ENCODE measurements around the gene ADAMTS8.
"Not testable (repeated sequence)": the region's sequence is repeated elsewhere in the genome, so short reads cannot be mapped to it uniquely, and the experiment has no call there.

Gene ADAMTS8

GRCh38 chr11:130439160-130439519 is 10.7 kb upstream of the ADAMTS8 start:
- no peak for DNase-seq (ENCODE audit: low read depth, low spot score)

- DNase-seq (ENCODE audit: low read depth, low spot score) = not testable (repeated sequence)
These were observed 10.2 kb upstream of the ADAMTS8 start for GRCh38 chr11:130438401-130439159.

GRCh38 chr11:130437848-130438247 is 9.4 kb upstream of the ADAMTS8 start:
- no peak for DNase-seq (ENCODE audit: low read depth, low spot score)

GRCh38 chr11:130436171-130436570 is 7.8 kb upstream of the ADAMTS8 start:
- no peak for DNase-seq (ENCODE audit: low read depth, low spot score)

- no peak for DNase-seq (ENCODE audit: low read depth, low spot score)
These were observed 7.3 kb upstream of the ADAMTS8 start for GRCh38 chr11:130435671-130436070.

- peak; percentile 71 for DNase-seq (ENCODE audit: low read depth, low spot score)
These were observed 6.3 kb upstream of the ADAMTS8 start for GRCh38 chr11:130434521-130435223.

GRCh38 chr11:130433357-130433756 is 4.9 kb upstream of the ADAMTS8 start:
- DNase-seq (ENCODE audit: low read depth, low spot score) = no peak

GRCh38 chr11:130431801-130432200 is 3.4 kb upstream of the ADAMTS8 start:
- DNase-seq (ENCODE audit: low read depth, low spot score) = no peak

- peak; percentile 57 for DNase-seq (ENCODE audit: low read depth, low spot score)
These were observed 2.9 kb upstream of the ADAMTS8 start for GRCh38 chr11:130431331-130431773.

- DNase-seq (ENCODE audit: low read depth, low spot score) = no peak
These were observed 1.6 kb upstream of the ADAMTS8 start for GRCh38 chr11:130429983-130430382.

GRCh38 chr11:130429120-130429681 is 792 bp upstream of the ADAMTS8 start:
- no peak for DNase-seq (ENCODE audit: low read depth, low spot score)

GRCh38 chr11:130427581-130428315 is 661 bp downstream of the ADAMTS8 start:
- DNase-seq (ENCODE audit: low read depth, low spot score) = no peak

GRCh38 chr11:130426837-130427341 is 1.5 kb downstream of the ADAMTS8 start:
- DNase-seq (ENCODE audit: low read depth, low spot score) = no peak

- DNase-seq (ENCODE audit: low read depth, low spot score) = no peak
These were observed 2.1 kb downstream of the ADAMTS8 start for GRCh38 chr11:130426223-130426836.

GRCh38 chr11:130425156-130425555 is 3.3 kb downstream of the ADAMTS8 start:
- no peak for DNase-seq (ENCODE audit: low read depth, low spot score)

- no peak for DNase-seq (ENCODE audit: low read depth, low spot score)
These were observed 3.7 kb downstream of the ADAMTS8 start for GRCh38 chr11:130424613-130425140.

- DNase-seq (ENCODE audit: low read depth, low spot score) = no peak
These were observed 4.8 kb downstream of the ADAMTS8 start for GRCh38 chr11:130423541-130424142.

- DNase-seq (ENCODE audit: low read depth, low spot score) = no peak
These were observed 6.0 kb downstream of the ADAMTS8 start for GRCh38 chr11:130422251-130422995.

GRCh38 chr11:130421697-130422096 is 6.7 kb downstream of the ADAMTS8 start:
- DNase-seq (ENCODE audit: low read depth, low spot score) = no peak

- no peak for DNase-seq (ENCODE audit: low read depth, low spot score)
These were observed 7.2 kb downstream of the ADAMTS8 start for GRCh38 chr11:130421199-130421585.
